NCI-H2107 treated with DMSO at 0.1 percent for 48 hours (cell line): ENCODE data around the gene TAF11L9.
"Not testable (repeated sequence)": the region's sequence is repeated elsewhere in the genome, so short reads cannot be mapped to it uniquely, and the experiment has no call there.

Experiments
- DNase-seq: peaks from one replicate; lab custom pipeline; 2025; ENCODE audit not compliant: unreplicated experiment; lab: John Stamatoyannopoulos, UW

Gene TAF11L9

DNA sequence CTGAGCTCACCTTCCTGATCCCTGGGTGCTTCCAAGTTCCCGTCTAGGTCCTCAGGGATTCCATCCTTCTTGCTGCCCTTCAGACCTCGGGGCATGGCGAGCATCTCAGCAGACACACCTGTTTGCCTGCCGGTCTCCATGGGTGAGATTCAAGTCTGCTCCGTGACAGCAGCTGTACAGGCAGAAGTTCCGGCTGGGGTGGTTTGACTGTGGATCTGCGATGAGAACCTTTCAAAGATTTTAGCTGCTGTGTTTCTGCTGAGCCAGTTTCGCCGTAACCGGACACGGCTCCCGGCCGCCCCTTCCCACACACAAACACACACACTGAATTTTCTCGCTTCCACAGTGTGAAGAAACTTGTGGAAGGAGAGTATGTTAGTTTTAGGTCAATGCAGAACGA lies at the start of gene TAF11L9:
Gene TAF11L9, minus strand, starts transcription at position 140 of the 400 bp plus-strand sequence.
- not testable (repeated sequence) for DNase-seq

DNA sequence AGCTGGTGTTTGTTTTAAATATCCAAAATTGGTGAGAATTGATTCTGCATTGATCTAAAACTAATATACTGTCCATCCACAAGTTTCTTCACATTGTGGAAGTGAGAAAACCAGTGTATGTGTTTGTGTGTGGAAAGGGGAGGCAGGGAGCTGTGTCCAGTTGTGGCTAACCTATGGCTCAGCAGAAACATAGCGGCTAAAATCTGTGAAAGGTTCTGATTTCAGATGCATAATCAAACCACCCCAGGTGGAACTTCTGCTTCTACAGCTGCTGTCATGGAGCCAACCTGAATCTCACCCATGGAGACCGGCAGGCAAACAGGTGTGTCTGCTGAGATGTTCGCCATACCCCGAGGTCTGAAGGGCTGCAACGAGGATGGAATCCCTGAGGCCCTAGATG lies 40.0 kb upstream of the TAF11L9 start, which contains the start of gene TAF11L14:
Gene TAF11L14, plus strand, starts transcription at position 301 of the 400 bp plus-strand sequence.
- DNase-seq, result no peak

DNA sequence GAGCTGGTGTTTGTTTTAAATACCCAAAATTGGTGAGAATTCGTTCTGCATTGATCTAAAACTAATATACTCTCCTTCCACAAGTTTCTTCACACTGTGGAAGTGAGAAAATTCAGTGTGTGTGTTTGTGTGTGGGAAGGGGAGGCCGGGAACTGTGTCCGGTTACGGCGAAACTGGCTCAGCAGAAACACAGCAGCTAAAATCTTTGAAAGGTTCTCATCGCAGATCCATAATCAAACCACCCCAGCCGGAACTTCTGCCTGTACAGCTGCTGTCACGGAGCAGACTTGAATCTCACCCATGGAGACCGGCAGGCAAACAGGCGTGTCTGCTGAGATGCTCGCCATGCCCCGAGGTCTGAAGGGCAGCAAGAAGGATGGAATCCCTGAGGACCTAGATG lies 37.6 kb upstream of the TAF11L9 start, which contains the start of gene TAF11L13:
Gene TAF11L13, plus strand, starts transcription at position 301 of the 400 bp plus-strand sequence.
- DNase-seq, result not testable (repeated sequence)

DNA sequence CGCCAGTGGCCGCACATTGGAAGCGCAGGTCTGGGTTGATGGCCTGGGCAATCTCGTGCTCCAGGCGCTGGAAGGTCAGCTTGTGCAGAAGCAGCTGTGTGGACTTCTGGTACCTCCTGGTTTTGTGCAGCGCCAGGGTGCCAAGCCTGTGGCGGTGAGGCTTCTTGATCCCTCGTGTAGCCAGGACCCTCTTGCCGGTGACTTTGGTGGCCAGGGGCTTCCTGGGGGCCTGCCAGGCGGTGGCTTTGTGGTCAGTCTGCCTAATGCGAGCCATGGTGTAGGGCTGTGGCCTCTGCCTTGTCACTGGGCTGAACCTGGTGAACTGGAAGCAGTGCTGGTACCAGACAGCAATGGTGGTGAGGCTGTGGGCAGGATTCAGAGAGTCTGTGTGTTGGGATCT lies 31.5 kb upstream of the TAF11L9 start:
- no peak for DNase-seq

DNA sequence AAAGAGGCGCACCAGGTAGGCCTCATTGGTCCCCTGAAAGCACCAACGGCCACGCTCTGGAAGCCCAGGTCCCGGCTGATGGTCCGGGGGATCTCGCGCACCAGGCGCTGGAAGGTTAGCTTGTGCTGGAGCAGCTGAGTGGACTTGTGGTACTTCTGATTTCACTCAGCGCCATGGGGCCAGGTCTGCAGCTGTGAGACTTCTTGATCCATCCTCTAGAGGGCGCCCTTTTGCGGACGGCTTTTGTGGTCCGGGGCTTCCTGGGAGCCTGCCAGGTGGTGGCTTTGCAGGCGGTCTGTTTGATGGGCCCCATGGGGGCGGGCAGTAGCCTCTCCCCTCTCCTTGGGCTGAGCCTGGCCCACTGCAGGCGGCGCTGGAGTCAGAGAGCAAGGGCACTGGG lies 26.4 kb upstream of the TAF11L9 start:
- DNase-seq, result no peak

DNA sequence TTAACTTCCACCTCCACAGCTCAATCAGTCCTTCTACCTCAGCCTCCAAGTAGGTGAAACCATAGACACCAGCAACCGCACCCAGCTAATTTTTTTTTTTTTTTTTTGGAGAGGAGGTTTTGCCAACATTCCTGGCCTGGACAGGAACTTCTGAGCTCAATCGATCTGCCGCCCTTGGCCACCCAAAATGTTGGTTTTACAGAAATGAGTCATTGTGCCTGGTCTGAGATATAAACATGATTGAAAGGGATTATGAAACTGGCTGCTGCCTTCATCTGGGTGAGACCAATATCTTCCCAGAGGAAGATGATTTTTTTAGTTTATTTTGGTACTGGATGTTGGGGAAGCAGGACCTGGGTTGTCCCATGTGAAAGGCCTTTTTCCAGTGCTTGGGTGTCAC lies 25.2 kb upstream of the TAF11L9 start:
- DNase-seq, result no peak

DNA sequence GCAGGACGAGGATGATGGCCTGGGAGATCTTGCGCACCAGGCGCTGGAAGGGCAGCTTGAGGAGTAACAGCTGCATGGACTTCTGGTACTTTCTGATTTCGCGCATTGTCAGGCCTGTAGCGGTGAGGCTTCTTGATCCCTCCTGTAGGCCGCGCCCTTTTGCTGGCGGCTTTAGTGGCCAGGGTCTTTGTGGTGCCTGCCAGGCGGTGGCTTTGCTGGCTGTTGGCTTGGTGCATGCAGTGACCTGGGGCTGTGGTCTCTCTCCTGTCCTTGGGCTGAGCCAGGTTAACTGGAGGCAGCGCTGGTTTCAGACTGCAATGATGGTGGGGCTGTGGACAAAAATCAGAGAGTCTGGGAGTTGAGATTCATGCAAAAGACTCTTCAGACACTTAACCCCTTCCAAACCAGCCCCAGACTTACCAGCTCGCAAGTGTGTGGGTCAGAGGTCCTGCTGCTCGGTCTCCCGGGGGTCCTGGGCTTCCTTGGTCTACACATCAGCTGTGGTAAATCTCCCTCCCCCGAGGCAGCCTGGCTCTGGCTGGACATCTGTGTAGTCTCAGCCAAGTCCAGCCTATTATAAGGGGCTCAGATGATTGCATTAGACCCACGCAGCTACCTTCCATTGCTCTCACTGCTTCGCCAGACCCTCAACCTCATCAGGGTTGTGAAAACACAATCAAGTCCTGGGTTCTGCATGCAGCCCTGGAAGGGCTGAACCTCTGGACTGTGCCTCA lies 20.8 kb upstream of the TAF11L9 start:
- DNase-seq, result no peak

DNA sequence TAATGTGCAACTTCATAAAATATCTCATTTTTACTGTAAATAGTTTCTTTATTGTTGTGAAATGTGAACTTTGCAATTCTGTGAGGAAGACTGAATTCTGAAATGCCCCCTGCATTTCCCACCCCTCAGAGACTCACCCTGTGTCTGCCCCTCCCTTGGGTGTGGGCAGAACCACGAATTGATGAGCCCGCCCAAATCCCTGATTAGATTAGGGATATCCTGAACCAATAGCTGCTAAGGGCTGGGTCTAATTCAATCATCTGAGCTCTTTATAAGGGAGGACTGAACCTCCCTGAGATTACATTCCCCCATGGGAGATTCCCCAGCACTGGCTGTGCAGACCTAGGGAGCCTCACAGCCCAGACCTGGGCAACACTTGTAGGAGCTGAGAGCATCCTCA lies 15.9 kb upstream of the TAF11L9 start, which contains the start of gene TAF11L12:
Gene TAF11L12, plus strand, starts transcription at position 301 of the 400 bp plus-strand sequence.
- not testable (repeated sequence) for DNase-seq

DNA sequence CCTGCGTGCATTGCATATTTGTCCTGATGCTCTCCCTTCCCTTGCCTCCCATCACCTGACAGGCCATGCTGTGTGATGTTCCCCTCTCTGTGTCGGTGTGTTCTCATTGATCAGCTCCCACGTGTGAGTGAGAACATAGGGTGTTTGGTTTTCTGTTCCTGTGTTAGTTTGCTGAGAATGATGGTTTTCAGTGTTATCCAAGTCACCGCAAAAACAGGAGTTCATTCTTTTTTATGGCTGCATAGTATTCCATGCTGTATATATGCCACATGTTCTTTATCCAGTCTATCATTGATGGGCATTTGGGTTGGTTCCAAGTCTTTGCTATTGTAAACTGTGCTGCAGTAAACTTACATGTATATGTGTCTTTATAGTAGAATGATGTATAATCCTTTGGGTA lies 13.3 kb upstream of the TAF11L9 start:
- DNase-seq, result not testable (repeated sequence)

DNA sequence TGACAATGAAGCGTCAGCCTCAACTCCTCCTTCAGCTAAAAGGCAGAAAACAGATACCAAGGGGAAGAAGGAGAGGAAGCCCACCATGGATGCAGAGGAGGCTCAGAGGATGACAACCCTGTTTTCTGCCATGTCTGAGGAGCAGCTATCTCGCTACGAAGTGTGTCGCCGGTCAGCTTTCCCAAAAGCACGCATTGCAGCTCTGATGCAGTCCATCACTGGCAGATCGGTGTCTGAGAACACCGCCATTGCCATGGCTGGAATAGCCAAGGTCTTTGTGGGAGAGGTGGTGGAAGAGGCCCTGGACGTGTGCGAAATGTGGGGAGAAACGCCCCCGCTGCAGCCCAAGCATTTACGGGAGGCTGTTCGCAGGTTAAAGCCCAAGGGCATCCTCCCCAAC lies 10.8 kb upstream of the TAF11L9 start:
- no peak for DNase-seq

DNA sequence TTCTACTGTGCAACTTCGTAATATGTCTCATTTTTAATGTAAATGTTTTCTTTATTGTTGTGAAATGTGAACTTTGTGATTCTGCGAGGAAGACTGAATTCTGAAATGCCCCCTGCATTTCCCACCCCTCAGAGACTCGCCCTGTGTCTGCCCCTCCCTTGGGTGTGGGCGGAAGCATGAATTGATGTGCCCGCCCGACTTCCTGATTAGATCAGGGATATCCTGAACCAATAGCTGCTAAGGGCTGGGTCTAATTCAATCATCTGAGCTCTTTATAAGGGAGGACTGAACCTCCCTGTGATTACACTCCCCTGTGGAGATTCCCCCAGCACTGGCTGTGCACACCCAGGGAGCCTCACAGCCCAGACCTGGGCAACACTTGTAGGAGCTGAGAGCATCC lies 9.7 kb upstream of the TAF11L9 start, which contains the start of gene TAF11L11:
Gene TAF11L11, plus strand, starts transcription at position 304 of the 400 bp plus-strand sequence.
- not testable (repeated sequence) for DNase-seq

DNA sequence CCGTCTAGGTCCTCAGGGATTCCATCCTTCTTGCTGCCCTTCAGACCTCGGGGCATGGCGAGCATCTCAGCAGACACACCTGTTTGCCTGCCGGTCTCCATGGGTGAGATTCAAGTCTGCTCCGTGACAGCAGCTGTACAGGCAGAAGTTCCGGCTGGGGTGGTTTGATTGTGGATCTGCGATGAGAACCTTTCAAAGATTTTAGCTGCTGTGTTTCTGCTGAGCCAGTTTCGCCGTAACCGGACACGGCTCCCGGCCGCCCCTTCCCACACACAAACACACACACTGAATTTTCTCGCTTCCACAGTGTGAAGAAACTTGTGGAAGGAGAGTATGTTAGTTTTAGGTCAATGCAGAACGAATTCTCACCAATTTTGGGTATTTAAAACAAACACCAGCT lies 3.5 kb upstream of the TAF11L9 start, which contains the start of gene TAF11L10:
Gene TAF11L10, minus strand, starts transcription at position 101 of the 400 bp plus-strand sequence.
- DNase-seq, result not testable (repeated sequence)

DNA sequence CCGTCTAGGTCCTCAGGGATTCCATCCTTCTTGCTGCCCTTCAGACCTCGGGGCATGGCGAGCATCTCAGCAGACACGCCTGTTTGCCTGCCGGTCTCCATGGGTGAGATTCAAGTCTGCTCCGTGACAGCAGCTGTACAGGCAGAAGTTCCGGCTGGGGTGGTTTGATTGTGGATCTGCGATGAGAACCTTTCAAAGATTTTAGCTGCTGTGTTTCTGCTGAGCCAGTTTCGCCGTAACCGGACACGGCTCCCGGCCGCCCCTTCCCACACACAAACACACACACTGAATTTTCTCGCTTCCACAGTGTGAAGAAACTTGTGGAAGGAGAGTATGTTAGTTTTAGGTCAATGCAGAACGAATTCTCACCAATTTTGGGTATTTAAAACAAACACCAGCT lies 3.3 kb downstream of the TAF11L9 start, which contains the start of gene TAF11L8:
Gene TAF11L8, minus strand, starts transcription at position 101 of the 400 bp plus-strand sequence.
- not testable (repeated sequence) for DNase-seq

DNA sequence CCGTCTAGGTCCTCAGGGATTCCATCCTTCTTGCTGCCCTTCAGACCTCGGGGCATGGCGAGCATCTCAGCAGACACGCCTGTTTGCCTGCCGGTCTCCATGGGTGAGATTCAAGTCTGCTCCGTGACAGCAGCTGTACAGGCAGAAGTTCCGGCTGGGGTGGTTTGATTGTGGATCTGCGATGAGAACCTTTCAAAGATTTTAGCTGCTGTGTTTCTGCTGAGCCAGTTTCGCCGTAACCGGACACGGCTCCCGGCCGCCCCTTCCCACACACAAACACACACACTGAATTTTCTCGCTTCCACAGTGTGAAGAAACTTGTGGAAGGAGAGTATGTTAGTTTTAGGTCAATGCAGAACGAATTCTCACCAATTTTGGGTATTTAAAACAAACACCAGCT lies 8.5 kb downstream of the TAF11L9 start, which contains the start of gene TAF11L7:
Gene TAF11L7, minus strand, starts transcription at position 101 of the 400 bp plus-strand sequence.
- DNase-seq, result not testable (repeated sequence)
